Ishikawa (cell line): ENCODE data around the gene RB1.

Source experiments
- CEBPB ChIP-seq: IDR thresholded peaks from 2 replicates; pipeline ENCODE4 v1.6.1; 2012
- CREB1 ChIP-seq: IDR thresholded peaks from 2 replicates; pipeline ENCODE4 v1.6.1; 2012; ENCODE audit warnings: low read depth
- EGR1 ChIP-seq: IDR thresholded peaks from 2 replicates; pipeline ENCODE4 v1.6.1; 2012
- EP300 ChIP-seq: IDR thresholded peaks from 2 replicates; pipeline ENCODE4 v1.6.1; 2012; ENCODE audit warnings: borderline replicate concordance
- FOXM1 ChIP-seq: IDR thresholded peaks from 2 replicates; pipeline ENCODE4 v1.6.1; 2012; ENCODE audit warnings: low read depth, borderline replicate concordance
- NFIC ChIP-seq: IDR thresholded peaks from 2 replicates; pipeline ENCODE4 v1.6.1; 2012
- RAD21 ChIP-seq: IDR thresholded peaks from 2 replicates; pipeline ENCODE4 v1.6.1; 2012; ENCODE audit warnings: low read depth
- REST ChIP-seq: IDR thresholded peaks from 2 replicates; pipeline ENCODE4 v1.6.1; 2012; ENCODE audit warnings: low read depth, mild to moderate bottlenecking
- TAF1 ChIP-seq: IDR thresholded peaks from 2 replicates; pipeline ENCODE4 v1.6.1; 2012; ENCODE audit warnings: low read depth, mild to moderate bottlenecking
- TCF12 ChIP-seq: IDR thresholded peaks from 2 replicates; pipeline ENCODE4 v1.6.1; 2012; ENCODE audit warnings: low read depth
- TEAD4 ChIP-seq: IDR thresholded peaks from 2 replicates; pipeline ENCODE4 v1.6.1; 2012
- YY1 ChIP-seq: IDR thresholded peaks from 2 replicates; pipeline ENCODE4 v1.6.1; 2012; ENCODE audit warnings: low read depth
- ZBTB7A ChIP-seq: IDR thresholded peaks from 2 replicates; pipeline ENCODE4 v1.6.1; 2012; ENCODE audit warnings: low read depth
- TF ChIP-seq, protein P1 (sequence below): IDR thresholded peaks from 2 replicates; pipeline ENCODE4 v1.6.1; 2012
- TF ChIP-seq, protein P2 (sequence below): IDR thresholded peaks from 2 replicates; pipeline ENCODE4 v1.6.1; 2012

The RB1 gene

DNA sequence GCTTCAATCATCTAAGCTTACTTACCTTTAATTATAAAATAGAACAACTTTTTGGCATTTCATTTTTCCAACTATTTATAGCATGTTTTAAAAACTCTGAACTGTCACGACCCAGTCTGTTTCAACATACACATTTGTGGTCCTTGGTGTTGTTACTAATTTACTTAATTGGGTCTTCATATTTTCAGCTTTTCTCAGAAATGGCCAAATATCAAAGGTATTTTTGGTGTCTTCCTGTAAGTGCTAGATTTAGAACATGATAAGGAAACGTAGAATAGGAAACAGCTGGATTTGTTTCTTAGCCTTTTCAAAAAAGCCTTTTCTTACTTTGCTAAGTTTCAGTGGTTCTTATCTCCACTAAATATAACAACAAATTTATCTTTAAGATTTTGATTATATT lies 97.9 kb downstream of the RB1 start:
- no peak for TF ChIP-seq FOXM1
- TF ChIP-seq TEAD4 = no peak
- no peak for TF ChIP-seq TCF12
- no peak for TF ChIP-seq CREB1
- TF ChIP-seq NFIC = no peak
- TF ChIP-seq RAD21 = no peak
- TF ChIP-seq YY1 = no peak
- no peak for TF ChIP-seq EP300
- no peak for TF ChIP-seq REST
- TF ChIP-seq, protein P1, sequence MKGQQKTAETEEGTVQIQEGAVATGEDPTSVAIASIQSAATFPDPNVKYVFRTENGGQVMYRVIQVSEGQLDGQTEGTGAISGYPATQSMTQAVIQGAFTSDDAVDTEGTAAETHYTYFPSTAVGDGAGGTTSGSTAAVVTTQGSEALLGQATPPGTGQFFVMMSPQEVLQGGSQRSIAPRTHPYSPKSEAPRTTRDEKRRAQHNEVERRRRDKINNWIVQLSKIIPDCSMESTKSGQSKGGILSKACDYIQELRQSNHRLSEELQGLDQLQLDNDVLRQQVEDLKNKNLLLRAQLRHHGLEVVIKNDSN = no peak
- TF ChIP-seq, protein P2, sequence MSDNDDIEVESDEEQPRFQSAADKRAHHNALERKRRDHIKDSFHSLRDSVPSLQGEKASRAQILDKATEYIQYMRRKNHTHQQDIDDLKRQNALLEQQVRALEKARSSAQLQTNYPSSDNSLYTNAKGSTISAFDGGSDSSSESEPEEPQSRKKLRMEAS = no peak
- TF ChIP-seq TAF1 = no peak
- no peak for TF ChIP-seq ZBTB7A
- no peak for TF ChIP-seq CEBPB
- no peak for TF ChIP-seq EGR1

- TF ChIP-seq, protein P1 = no peak
- TF ChIP-seq ZBTB7A = no peak
- TF ChIP-seq, protein P2 = no peak
- no peak for TF ChIP-seq RAD21
- TF ChIP-seq CREB1 = no peak
- no peak for TF ChIP-seq TCF12
- no peak for TF ChIP-seq EGR1
- TF ChIP-seq CEBPB = no peak
- no peak for TF ChIP-seq FOXM1
- TF ChIP-seq NFIC = no peak
Observed at GRCh38 chr13:48402325-48402932, 98.9 kb downstream of the RB1 start.

DNA sequence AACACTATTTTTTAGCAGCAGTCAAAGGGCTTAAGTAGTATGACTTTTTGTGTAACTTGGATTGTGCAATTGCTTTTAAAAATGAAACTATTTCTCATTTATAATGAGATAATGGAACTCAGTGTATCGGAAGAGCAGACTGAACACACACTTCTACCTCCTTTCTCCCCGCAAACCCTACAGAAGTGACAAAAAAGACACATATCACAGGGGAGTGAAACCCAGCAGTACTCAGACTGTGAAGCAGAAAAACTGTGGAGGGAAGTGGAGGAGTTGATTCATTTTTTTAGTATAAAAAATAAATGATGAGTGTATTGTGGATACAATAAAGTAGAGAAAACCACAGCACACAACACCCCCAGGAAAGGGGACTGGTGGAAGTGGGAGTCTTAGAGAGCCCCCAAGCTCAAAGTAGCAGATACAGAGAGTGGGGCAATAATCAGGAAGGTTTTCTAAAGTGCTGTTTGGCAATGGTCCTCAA lies 99.6 kb downstream of the RB1 start:
- TF ChIP-seq, protein P2 = no peak
- TF ChIP-seq CEBPB (no peak), CREB1 (no peak), NFIC (no peak), YY1 (no peak), EGR1 (no peak), TEAD4 (no peak), TAF1 (no peak), EP300 (no peak), REST (no peak), FOXM1 (no peak)
- TF ChIP-seq, protein P1 = no peak

DNA sequence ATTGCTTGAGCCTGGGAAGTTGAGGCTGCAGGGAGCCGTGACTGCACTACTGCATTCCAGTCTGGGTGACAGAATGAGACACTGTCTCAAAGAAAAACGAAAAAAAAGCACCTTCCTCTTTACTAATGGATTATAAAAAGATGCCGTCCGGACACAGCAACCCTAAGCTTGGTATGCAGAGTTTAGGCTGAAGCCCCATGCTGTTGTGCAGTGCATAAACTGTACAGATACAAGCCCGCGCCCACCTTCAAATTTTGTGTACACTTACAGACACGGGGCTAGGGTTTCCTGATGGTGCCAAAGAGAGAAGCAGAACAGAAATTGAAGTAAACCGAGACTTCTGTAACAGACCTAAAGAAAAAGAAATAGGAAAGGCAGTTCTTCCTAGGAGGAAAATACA lies 100.4 kb downstream of the RB1 start:
- TF ChIP-seq EP300 = no peak
- TF ChIP-seq CREB1 = no peak
- TF ChIP-seq TAF1 = no peak
- no peak for TF ChIP-seq NFIC
- no peak for TF ChIP-seq REST
- TF ChIP-seq, protein P1 = no peak
- TF ChIP-seq RAD21 = no peak
- TF ChIP-seq, protein P2 = no peak
- TF ChIP-seq EGR1 = no peak
- TF ChIP-seq TCF12 = no peak
- no peak for TF ChIP-seq TEAD4
- TF ChIP-seq ZBTB7A = no peak
- TF ChIP-seq YY1 = no peak
- TF ChIP-seq FOXM1 = no peak
- no peak for TF ChIP-seq CEBPB
